OCI-LY7 (cell line): Measurements from ENCODE around the gene OTUD4. TPM values are rescaled to one million over a fixed set of nuclear protein-coding genes. Genes with fewer than 3 reads are reported as not detected.

Experiments
- BruUV-seq: library from RNA; stranded (reverse); fragments of 400-500 nt; replicated peaks from 2 replicates; lab custom pipeline; 2021; lab: Mats Ljungman, UMichigan
- CTCF ChIA-PET: fragments of 300-600 bp; sonication (Branson Sonifier 250); formaldehyde crosslinking; loops from one replicate; lab custom pipeline; 2022; ENCODE audit warnings: antibody characterized with exemption; ENCODE audit not compliant: unreplicated experiment; lab: Charles Lee
- POLR2A ChIA-PET: fragments of 300-600 bp; sonication (Branson Sonifier 250); formaldehyde crosslinking; loops from one replicate; lab custom pipeline; 2022; ENCODE audit warnings: antibody characterized with exemption; lab: Charles Lee
- DNase-seq: peaks from one replicate; pipeline ENCODE4 v3.0.0-alpha.2; 2015; ENCODE audit warnings: low spot score
- H2AFZ ChIP-seq: fragments of 200-600 bp; sonication (generic), shearing (Covaris generic); 2 replicates; pipeline ENCODE4 v1.6.1; 2014; ENCODE audit warnings: mild to moderate bottlenecking, antibody characterized with exemption, low read length, moderate library complexity
- H3K27ac ChIP-seq: fragments of 200-600 bp; sonication (generic); 2 replicates; pipeline ENCODE4 v1.5.1; 2014; ENCODE audit warnings: mixed run types, low read depth, mild to moderate bottlenecking, moderate library complexity, low read length, inconsistent platforms; ENCODE audit not compliant: poor library complexity, severe bottlenecking
- H3K36me3 ChIP-seq: fragments of 200-600 bp; sonication (generic); 2 replicates; pipeline ENCODE4 v1.6.1; 2014; ENCODE audit warnings: mild to moderate bottlenecking, antibody characterized with exemption, low read length, moderate library complexity, mixed read lengths; ENCODE audit not compliant: insufficient read depth
- H3K4me1 ChIP-seq: fragments of 200-600 bp; sonication (generic); 2 replicates; pipeline ENCODE4 v1.5.1; 2014; ENCODE audit warnings: mild to moderate bottlenecking, low read length; ENCODE audit not compliant: insufficient read depth, poor library complexity, severe bottlenecking
- H3K4me2 ChIP-seq: fragments of 200-600 bp; sonication (generic); 2 replicates; pipeline ENCODE4 v1.6.1; 2014; ENCODE audit warnings: mild to moderate bottlenecking, low read length
- H3K4me3 ChIP-seq: fragments of 200-600 bp; sonication (generic); 2 replicates; pipeline ENCODE4 v1.5.1; 2014; ENCODE audit warnings: mild to moderate bottlenecking, low read depth, low read length; ENCODE audit not compliant: poor library complexity, severe bottlenecking
- H3K79me2 ChIP-seq: fragments of 200-600 bp; sonication (generic); 2 replicates; pipeline ENCODE4 v1.6.1; 2016; ENCODE audit warnings: low read depth, mild to moderate bottlenecking, low read length, moderate library complexity, mixed read lengths; ENCODE audit not compliant: insufficient read depth
- H3K9me2 ChIP-seq: fragments of 200-600 bp; sonication (generic); 2 replicates; pipeline ENCODE4 v1.6.1; 2016; ENCODE audit warnings: mild to moderate bottlenecking, low read length, mixed read lengths; ENCODE audit not compliant: insufficient read depth
- H3K9me3 ChIP-seq: fragments of 200-600 bp; sonication (generic); 2 replicates; pipeline ENCODE4 v1.6.1; 2014; ENCODE audit warnings: mild to moderate bottlenecking, mixed run types, low read length, mixed read lengths
- H4K20me1 ChIP-seq: fragments of 200-600 bp; sonication (generic); 2 replicates; pipeline ENCODE4 v1.6.1; 2014; ENCODE audit warnings: mild to moderate bottlenecking, antibody characterized with exemption, low read length, moderate library complexity, mixed read lengths; ENCODE audit not compliant: insufficient read depth
- CTCF ChIP-seq: fragments of 200-600 bp; sonication (generic); conservative IDR thresholded peaks from 2 replicates; pipeline ENCODE4 v1.5.1; 2014; ENCODE audit warnings: mild to moderate bottlenecking, antibody characterized with exemption, low read length, moderate library complexity, mixed read lengths
- EZH2phosphoT487 ChIP-seq: fragments of 200-600 bp; sonication (generic); IDR thresholded peaks from 2 replicates; pipeline ENCODE4 v1.6.1; 2018; ENCODE audit warnings: low read depth, borderline replicate concordance, mild to moderate bottlenecking, mixed run types, antibody characterized with exemption, low read length, moderate library complexity, mixed read lengths
- intact Hi-C: fragments of 100-400 bp; cut with micrococcal nuclease; formaldehyde crosslinking; loops from one replicate; pipeline ENCODE4 v1.10.0; 2022; ENCODE audit not compliant: unreplicated experiment
- total RNA-seq, 2 experiments: library from RNA; depleted of rRNA in 1 of 2; stranded (reverse); fragments of >200 nt in 1 of 2; shearing (Covaris generic) in 1 of 2; gene quantifications; 2 replicates each; pipeline ENCODE4 v1.2.3, GENCODE V29; 2014 to 2022

Gene OTUD4
- total RNA-seq, 2 experiments from 2014 or later: 23.4 to 54.9 TPM

GRCh38 chr4:145168581-145169187 is 11.7 kb downstream of the OTUD4 start:
- Histone ChIP-seq H3K27ac (no peak overlapping the region), H4K20me1 (no peaks in the 10 kb centered on the region), H3K4me1 (no peaks in the 10 kb centered on the region), H2AFZ (no peak overlapping the region), H3K4me3 (no peak overlapping the region), H3K36me3 (peaks cover 93% of the 10 kb centered on the region), H3K79me2 (peaks cover 63% of the 10 kb centered on the region), H3K9me3 (no peaks in the 10 kb centered on the region), H3K9me2 (no peaks in the 10 kb centered on the region), H3K4me2 (no peak overlapping the region)
- CTCF ChIA-PET: no interaction called here
- BruUV-seq: no TSS peak
- intact Hi-C loops: no loop called here
- POLR2A ChIA-PET: interaction anchor here (0.8 to 2.1 kb wide), 2 partner anchors 9 to 10 kb away, joined by 3 to 9 read pairs; no protein-coding TSS in a partner anchor
- TF ChIP-seq CTCF: no peak
- no peak for TF ChIP-seq EZH2phosphoT487
- DNase-seq: no peak

GRCh38 chr4:145167887-145168286 is 12.5 kb downstream of the OTUD4 start:
- Histone ChIP-seq H3K79me2 (peaks cover 55% of the 10 kb centered on the region), H3K4me2 (no peak overlapping the region), H2AFZ (no peak overlapping the region), H3K9me2 (no peaks in the 10 kb centered on the region), H3K4me1 (no peaks in the 10 kb centered on the region), H3K4me3 (no peak overlapping the region), H3K9me3 (no peaks in the 10 kb centered on the region), H4K20me1 (no peaks in the 10 kb centered on the region), H3K36me3 (peaks cover 93% of the 10 kb centered on the region), H3K27ac (no peak overlapping the region)
- no peak for DNase-seq
- intact Hi-C loops: no loop called here
- ChIA-PET CTCF (no interaction called here), POLR2A (interaction anchor here (0.8 to 2.1 kb wide), 3 partner anchors 8 to 11 kb away, joined by 3 to 9 read pairs (median 3); no protein-coding TSS in a partner anchor)
- no TSS peak for BruUV-seq
- TF ChIP-seq EZH2phosphoT487: no peak
- TF ChIP-seq CTCF: no peak

GRCh38 chr4:145161549-145161948 is 18.8 kb downstream of the OTUD4 start:
- CTCF ChIA-PET: no interaction called here
- no peak overlapping the region for H3K27ac ChIP-seq

More at GRCh38 chr4:145161549-145161948, 18.8 kb downstream of the OTUD4 start:
- no TSS peak for BruUV-seq
- H3K79me2 ChIP-seq: peaks cover 12% of the 10 kb centered on the region; the same call in 1 of the 2 replicates
- H3K4me3 ChIP-seq: no peak overlapping the region
- no peak overlapping the region for H3K4me2 ChIP-seq
- H3K9me2 ChIP-seq: no peaks in the 10 kb centered on the region
- H2AFZ ChIP-seq: no peak overlapping the region
- no peaks in the 10 kb centered on the region for H4K20me1 ChIP-seq
- DNase-seq: no peak
- no peaks in the 10 kb centered on the region for H3K9me3 ChIP-seq
- no peaks in the 10 kb centered on the region for H3K4me1 ChIP-seq
- no peak for TF ChIP-seq EZH2phosphoT487
- intact Hi-C loops: no loop called here
- POLR2A ChIA-PET: interaction anchor here (1.2 to 1.8 kb wide), 6 partner anchors 10 to 64 kb away, joined by 3 to 6 read pairs (median 4); partner anchors contain the start of genes ABCE1 and ANAPC10
- peaks cover 89% of the 10 kb centered on the region for H3K36me3 ChIP-seq
